Uterus (tissue), 2 donors: Measurements from ENCODE around the gene OR52E8.

Experiments
- POLR2A ChIP-seq, 2 donors: fragments of 450-650 bp; IDR thresholded peaks; one replicate each; pipeline ENCODE4 v1.6.1; 2016; ENCODE audit warnings: antibody characterized with exemption in 2 of 2, mild to moderate bottlenecking in 1 of 2, moderate library complexity in 1 of 2
- TF ChIP-seq, protein P1 (sequence below), 4 experiments: fragments of 200-600 bp in 2 of 4; fragments of 450-650 bp in 2 of 4; sonication (generic) in 2 of 4; IDR thresholded peaks; one replicate each; pipeline ENCODE4 v1.5.1; 2016 to 2019; ENCODE audit warnings: antibody characterized with exemption in 4 of 4, mild to moderate bottlenecking in 2 of 4, moderate library complexity in 1 of 4

DNA sequence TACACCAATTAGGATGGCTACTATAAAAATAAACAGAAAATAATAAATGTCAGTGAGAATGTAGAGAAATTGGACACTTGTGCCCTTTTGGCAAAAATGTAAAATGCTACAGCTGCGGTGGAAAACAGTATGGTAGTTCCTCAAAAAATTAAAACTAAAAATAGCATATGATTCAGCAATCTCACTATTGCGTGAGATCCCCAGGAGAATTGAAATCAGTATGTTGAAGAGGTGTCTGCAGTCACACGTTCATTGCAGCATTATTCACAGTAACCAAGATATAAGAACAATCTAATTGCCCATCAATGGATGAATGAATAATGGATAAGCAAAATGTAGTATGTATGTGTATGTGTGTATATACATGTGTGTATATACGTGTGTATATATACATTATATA is 42.0 kb downstream of the OR52E8 start:
- TF ChIP-seq, protein P1, sequence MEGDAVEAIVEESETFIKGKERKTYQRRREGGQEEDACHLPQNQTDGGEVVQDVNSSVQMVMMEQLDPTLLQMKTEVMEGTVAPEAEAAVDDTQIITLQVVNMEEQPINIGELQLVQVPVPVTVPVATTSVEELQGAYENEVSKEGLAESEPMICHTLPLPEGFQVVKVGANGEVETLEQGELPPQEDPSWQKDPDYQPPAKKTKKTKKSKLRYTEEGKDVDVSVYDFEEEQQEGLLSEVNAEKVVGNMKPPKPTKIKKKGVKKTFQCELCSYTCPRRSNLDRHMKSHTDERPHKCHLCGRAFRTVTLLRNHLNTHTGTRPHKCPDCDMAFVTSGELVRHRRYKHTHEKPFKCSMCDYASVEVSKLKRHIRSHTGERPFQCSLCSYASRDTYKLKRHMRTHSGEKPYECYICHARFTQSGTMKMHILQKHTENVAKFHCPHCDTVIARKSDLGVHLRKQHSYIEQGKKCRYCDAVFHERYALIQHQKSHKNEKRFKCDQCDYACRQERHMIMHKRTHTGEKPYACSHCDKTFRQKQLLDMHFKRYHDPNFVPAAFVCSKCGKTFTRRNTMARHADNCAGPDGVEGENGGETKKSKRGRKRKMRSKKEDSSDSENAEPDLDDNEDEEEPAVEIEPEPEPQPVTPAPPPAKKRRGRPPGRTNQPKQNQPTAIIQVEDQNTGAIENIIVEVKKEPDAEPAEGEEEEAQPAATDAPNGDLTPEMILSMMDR (IDR thresholded peaks at IDR 0.05): no peak
- no peak for TF ChIP-seq POLR2A (IDR thresholded peaks at IDR 0.05)
